Measurements from ENCODE around the gene SIPA1L3. TPM values are rescaled to one million over a fixed set of nuclear protein-coding genes. Genes with fewer than 3 reads are reported as not detected.

SIPA1L3 gene
- total RNA-seq, 1 donor from 2014 or later = 9.3 TPM

DNA sequence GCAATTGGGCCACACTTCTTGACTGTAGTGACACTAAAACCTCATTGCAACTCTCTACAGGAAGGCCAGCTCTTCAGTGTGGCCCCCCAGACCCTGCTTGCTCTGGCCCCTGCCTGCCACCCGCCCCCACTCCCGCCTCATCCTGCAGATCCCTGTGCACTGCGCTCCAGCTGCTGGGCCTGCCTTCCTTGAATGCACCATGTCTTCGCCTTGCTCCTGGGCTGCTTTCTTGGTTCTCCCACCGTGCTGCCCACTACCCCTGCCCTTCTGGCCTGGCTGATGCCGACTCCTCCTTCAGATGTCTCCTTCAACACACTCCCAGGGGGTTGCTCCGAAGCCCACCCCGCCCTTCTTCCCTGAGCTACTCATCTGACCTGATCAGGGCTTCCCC is 98.2 kb downstream of the SIPA1L3 start:
- DNase-seq (ENCODE audit: missing footprints) (no peak), ATAC-seq (no peak)
- intact Hi-C loops (cut with DNase I) = no loop called here

DNA sequence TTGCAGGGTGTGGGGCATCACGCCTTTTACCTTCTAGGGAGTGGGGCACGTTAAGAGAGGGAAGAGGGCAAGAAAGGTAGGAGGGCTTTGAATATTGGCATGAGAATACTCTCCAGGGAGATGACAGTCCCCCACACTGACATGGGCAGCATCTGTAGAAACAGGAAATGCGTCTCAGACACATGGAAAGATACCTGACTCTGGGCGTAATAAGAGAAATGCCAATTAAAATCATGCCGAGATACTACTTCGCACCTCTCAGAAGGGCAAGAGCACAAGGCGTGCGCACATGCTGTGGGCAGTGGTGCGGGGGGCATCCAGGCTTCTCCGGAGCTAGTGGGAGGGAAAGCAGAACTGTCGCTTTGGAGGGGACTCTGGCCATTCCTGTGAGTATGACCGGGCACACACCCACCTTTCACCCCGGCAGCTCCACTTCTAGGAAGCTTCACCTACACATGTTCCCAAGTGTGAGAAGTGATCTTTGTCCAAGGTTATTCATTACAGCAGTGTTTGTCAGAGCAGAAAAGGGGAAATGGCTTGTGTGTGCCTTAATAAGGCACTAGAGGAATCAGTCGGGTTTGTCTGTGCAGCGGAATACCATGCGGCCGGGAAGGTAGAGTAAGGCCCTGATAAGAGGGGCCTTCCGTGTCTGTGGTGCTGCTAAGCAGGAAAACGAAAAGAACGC is 99.5 kb downstream of the SIPA1L3 start:
- DNase-seq (ENCODE audit: missing footprints) = no peak
- intact Hi-C loops (cut with DNase I) = no loop called here
- no peak for ATAC-seq

DNA sequence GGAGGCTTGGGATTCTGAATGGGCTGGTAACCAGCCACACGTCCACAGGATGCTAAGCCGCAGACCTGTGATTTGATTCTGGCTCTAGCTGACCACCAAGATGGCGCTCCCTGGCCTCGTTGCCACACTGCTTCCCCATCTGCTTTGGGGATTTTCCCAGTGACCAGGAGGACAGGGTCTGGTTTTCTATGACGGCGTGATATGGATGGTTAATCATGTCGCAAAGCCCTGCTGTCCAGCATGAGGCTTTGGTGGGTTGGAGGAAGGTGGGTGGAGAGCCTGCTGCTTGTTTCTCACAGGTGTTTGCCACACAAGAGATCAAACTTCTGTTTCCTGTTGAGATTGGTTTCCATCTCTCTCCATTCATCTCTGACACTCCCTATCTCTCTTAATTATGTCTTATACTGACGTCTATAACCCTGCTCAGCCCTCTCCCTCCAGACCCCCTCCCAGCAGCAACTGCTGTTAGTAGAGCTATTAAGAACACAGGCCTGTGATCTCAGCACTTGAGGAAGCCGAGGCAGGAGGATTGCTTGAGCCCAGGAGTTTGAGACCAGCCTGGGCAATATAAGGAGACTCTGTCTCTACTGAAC is 102.7 kb downstream of the SIPA1L3 start:
- no peak for DNase-seq (ENCODE audit: missing footprints)
- ATAC-seq = no peak
- intact Hi-C loops (cut with DNase I) = no loop called here

DNA sequence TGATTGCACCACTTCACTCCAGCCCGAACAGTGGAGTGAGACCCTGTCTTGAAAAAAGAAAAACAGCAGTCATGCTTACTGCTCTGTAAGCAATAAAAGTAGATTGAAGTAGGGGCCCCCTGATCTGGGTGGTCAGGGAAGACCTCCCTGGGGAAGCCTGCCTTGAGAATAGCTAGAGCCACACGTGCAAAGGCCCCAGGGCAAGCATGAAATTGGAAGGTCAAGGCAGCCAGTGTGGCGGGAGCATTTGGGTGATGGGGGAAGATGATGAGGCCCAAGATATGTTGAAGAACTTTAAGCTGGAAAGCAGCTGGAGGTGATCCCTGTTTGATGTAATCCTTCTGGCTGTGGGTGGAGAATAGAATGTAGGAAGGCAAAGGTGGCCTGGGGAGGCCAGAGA is 104.4 kb downstream of the SIPA1L3 start:
- DNase-seq (ENCODE audit: missing footprints) (no peak), ATAC-seq (no peak)
- intact Hi-C loops (cut with DNase I) = no loop called here

DNA sequence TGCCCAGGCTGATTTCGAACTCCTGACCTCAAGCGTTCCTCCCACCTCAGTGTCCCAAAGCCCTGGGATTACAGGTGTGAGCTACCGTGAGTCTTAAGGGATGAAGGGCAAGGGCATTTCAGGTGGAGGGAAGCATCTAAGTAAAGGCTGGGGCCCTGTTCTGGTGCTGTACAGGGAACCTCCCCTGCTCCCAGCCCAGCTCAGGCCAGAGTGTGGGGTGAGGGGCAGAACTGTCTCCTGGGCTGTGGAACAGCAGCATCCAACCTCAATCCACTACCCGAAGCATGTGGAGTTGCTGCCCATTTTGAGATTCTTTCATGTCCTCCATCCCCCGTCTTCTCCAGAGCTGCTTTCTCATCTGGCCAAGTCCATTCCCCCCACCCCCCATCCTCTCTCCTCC is 105.3 kb downstream of the SIPA1L3 start:
- intact Hi-C loops (cut with DNase I) = no loop called here
- DNase-seq (ENCODE audit: missing footprints) (no peak), ATAC-seq (no peak)

DNA sequence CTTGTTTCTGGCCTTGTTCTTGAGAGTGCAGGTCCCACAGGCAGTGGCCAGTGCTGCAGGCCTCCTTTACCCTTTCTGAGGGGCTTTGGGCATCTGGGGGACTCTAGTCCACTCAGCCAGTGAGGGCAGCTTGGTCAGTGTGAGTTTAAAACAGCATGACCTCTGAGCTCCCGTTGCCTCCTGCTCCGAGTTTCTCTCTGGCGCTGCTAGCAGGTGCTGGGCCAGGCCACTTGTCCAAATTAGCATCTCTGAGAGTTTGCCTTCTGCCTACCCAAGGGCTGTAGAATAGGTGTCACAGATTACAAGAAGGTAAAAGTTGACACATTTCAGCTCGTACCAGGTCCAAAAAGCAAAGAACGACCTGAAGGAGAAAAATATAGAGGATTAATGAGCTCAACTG is 105.9 kb downstream of the SIPA1L3 start:
- intact Hi-C loops (cut with DNase I) = no loop called here
- DNase-seq (ENCODE audit: missing footprints) (no peak), ATAC-seq (no peak)

DNA sequence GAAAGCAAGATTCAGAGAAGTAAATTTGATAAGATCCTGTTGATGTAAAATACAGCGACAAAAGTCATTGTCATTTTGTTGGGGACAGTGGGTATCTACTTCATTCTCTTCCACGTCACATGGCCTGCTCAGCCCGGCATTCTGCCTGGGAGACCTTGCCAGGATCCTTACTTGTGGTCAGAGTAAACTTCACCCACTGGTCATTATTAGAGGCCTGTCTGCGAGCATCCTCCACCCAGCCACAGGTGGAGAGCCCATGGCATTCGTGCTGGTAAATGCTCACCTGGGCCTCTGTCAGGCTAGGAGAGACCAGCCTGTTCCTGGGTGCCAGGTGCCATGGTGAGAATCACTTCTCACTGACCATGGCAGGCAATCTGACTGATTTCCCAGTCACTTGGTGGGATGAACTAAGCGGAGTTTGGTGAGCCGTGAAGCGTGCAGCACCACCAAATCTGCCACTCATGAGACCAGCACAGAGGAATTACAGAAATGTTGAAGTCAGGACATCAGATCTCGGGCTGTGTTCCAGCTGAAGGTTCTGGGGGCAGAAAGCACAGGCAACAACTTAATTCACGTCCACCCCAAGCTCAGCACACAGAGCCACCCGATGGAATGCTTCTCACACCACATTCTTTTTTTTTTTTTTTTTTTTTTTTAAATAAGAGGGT is 107.0 kb downstream of the SIPA1L3 start:
- no peak for DNase-seq (ENCODE audit: missing footprints)
- ATAC-seq = no peak
- intact Hi-C loops (cut with DNase I) = no loop called here

DNA sequence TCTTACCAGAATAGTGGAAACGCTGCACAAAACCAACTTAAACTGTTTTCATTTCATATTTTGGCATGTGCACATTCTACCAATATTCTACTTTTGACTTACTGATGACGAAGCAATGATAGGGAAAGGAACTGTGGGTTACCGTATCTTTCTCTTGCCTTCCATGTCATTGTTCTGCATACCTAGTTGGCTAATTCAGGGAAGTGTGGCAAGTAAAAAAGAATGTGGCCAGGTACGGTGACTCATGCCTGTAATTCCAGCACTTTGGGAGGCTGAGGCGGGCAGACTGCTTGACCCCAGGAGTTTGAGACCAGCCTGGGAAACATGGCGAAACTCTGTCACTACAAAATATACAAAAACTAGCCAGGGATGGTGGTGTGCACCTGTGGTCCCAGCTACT is 108.2 kb downstream of the SIPA1L3 start:
- ATAC-seq (no peak), DNase-seq (ENCODE audit: missing footprints) (no peak)
- intact Hi-C loops (cut with DNase I) = no loop called here

DNA sequence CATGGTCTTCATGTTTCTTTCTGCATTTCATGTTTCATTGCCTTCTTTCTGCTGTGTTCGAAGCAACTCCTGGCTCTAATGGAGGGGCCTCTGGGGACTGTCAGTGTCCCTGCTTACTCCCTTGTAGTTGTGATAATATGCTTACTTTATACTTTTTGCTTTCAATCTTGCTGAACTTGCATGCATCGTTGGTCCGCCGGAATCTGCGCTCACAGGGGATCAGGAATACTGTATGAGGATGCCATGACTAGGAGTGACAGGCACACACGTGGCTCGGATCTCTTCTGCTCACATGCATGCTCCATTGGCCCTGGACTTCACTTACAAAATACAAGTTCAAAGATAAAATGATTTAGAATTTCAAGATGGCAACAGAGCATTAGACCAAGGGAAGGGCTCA is 108.8 kb downstream of the SIPA1L3 start:
- DNase-seq (ENCODE audit: missing footprints) (no peak), ATAC-seq (no peak)
- intact Hi-C loops (cut with DNase I) = no loop called here

DNA sequence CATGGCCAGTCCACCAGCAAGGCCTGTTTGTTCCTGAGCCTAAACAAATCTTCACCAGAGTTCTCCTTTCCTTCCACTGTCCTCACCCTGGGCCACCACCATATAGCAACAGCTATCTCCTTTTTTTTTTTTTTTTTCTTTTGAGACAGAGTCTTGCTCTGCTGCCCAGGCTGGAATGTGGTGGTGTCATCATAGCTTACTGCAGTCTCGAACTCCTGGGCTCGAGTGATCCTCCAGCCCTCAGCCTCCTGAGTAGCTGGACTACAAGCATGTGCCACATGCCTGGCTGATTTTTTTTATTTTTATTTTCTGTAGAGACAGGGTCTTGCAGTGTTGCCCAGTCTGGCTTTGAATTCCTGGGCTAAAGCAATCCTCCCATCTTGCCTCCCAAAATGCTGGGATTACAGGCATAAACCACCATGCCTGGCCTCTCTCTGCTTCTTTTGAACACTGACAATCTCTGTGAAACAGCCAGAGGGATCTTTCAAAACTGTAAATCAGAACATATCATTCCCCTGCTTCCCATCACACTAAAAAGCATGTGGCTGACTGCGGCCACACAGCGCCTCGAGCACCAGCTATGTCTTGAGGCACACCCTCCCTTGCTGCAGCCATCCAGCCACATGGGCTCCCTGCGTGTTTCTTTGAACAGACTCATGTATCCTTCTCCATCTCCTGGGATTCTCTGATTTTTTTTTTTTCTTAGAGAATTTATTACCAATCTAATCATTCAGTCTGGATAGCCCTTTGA is 110.6 kb downstream of the SIPA1L3 start:
- intact Hi-C loops (cut with DNase I) = no loop called here
- no peak for ATAC-seq

DNA sequence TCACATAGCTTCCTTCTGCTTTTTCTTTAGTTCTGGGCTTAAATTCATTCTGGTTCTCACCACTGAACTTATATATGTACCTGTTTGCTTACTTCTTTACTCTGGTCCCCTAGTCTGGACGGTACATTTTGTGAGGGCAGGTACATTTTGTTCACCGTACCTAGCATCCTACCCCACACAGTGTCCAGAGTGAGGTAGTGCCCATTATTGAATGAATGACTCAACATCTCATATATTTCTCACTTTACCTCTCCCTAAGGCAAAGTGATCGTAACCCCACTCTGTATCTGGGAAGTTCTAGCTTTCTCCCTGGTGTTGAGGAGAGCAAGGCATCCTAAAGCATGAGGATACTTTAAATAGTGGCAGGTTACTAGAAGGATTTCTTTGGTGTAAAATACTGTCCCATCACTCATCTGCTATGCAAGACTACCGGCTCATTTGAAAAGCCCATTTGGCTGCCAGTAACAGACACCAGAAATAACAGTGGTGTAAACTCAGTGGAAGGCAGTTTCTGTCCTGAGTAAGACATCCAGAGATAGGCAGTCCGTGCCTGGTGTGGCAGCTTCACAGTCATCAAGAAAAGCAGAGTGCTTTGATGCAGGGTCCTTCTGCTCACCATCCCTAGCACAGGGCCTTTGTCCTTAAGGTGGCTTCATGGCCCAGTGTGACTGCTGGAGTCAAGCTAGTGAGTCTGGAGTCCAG is 111.8 kb downstream of the SIPA1L3 start:
- intact Hi-C loops (cut with DNase I) = no loop called here
- DNase-seq (ENCODE audit: missing footprints) (no peak), ATAC-seq (no peak)

More for the DNA sequence above, 110.6 kb downstream of the SIPA1L3 start:
- no peak for DNase-seq (ENCODE audit: missing footprints)

DNA sequence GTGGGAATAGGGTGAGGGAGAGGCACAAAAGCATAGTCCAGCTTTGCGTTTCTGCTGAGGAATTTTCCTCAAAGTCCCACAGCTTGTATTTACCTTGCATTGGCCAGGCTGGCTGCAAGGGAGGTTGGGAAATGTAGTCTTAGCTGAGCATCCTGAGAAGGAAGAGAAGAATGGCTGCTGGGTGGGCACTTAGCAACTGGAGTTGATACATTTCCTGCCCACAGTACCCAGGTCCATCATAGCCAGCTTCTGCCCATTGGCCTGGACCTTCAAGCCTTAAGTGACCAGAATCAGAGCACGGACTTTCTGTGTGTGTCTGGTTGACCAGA is 112.4 kb downstream of the SIPA1L3 start:
- DNase-seq (ENCODE audit: missing footprints) = no peak
- intact Hi-C loops (cut with DNase I) = no loop called here
- ATAC-seq = no peak

DNA sequence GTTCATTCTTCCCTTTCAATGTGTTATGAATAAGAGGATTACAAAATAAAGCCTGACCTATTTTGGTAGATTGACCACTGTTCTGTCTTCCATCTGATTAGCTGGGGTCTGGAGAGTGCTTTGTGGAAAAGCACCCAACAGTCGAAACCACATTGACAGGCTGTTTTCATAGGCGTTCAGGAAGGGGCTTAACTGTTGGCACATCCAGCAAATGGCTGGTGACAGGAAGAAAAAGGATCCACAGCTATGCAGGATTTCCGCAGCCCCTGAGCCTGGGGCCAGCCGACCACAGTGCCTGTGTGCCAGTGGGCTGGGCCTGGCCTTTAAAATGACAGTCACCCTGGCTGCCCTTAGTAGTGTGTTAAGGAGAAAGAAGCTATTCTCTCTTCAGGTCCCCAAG is 113.3 kb downstream of the SIPA1L3 start:
- DNase-seq (ENCODE audit: missing footprints) (no peak), ATAC-seq (no peak)
- intact Hi-C loops (cut with DNase I) = no loop called here

DNA sequence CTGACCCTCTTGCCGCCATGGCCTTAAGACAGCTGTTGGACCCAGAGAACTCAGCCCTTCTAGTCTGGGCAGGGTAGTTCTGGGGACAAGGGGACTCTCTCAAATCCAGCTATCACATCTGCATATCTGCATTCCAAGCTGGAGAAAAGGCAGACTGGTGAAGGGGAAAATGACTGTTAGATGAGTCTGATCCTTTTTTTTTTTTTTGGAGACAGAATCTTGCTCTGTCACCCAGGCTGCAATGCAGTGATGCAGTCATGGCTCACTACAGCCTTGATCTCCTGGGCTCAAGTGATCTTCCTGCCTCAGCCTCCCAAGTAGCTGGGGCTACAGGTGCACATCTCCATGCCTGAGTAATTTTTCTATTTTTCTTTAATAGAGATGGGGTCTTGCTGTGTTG is 114.3 kb downstream of the SIPA1L3 start:
- DNase-seq (ENCODE audit: missing footprints) = no peak
- ATAC-seq = no peak
- intact Hi-C loops (cut with DNase I) = no loop called here

DNA sequence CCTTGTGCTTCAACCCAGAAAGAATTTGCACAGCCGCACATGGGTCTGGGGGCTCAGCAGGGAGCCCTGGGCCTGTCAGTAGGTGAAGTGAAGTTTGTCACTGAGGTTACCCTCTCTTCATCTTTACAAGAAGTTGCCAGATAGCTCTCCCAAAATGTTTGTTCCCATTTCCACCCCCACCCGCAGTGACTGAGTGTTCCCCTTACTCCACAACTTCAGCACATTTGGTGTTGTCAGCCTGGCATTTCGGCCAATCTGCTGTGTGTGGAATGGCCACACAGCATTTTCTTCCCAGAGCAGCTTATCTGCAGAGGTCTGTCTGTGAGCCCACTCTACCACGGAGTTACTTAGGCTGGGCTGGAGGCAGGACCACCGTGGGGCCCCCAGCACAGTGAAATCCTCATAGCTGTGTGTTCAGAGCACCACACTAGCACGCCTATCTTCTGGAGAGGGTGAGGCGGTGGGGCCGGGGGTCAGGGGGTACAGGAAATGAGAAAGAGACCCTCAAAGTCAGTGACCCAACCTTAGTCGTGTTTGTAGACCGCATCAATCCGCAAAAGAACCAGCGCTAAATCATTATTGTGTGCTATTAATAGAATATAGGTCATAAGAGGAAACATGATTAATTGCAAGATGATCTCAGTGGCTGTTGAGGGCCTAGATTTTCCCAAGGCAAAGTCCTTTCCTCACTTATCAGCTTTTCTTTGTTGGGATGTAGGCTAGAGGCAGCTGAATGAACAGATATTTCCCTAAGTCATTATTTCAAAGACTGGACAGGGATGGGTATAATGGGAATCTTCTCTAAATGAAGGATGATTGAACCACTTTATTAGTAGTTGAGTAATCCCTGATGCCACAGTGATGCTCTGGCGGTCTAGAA is 116.0 kb downstream of the SIPA1L3 start:
- ATAC-seq = no peak
- no peak for DNase-seq (ENCODE audit: missing footprints)
- intact Hi-C loops (cut with DNase I) = no loop called here

DNA sequence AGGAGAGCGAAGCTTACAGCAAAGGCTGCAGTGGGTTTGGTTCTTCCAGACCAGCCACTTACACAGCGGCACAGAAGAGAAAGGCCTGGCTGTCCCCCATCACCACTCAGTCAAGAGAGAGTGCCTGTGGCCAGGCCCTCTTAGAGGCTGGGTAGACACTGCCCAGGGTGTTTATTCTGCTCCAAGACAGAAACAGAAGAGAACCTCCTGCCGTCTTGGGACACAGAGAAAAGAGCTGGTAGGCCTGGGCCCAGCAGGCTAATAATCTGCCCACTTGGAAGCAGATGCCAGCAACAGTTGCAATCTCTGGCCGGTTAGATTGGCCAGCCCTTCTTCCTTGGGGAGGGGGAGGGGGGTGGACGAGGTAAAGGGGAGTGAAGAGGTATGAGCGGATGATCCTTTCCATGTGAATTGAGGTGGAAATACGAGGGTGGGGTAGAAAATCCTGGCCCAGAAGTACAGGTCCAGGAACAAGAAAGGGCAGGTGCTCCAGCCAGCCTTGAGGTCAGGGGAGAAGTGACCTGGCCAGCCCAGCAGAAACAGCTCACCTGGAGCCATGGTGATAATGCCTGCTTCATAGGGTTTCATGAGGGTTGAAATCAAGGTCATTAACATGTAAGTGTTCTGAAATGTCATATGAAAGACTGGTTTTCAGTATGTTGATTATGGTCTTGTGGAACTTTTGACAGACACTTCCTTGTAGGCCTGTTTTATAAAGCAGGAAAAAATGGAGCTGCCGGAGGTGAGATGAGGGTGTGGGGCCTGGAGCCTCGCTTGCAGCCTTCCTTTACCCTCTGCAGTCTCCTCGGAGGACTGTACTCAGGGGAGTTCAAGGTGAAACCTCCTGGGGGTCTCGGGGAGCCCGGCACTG is 116.9 kb downstream of the SIPA1L3 start:
- no peak for ATAC-seq
- intact Hi-C loops (cut with DNase I) = no loop called here
- no peak for DNase-seq (ENCODE audit: missing footprints)
